GM18519 (cell line): ENCODE data around the gene RPL35A.
"Not testable (repeated sequence)": the region's sequence is repeated elsewhere in the genome, so short reads cannot be mapped to it uniquely, and the experiment has no call there.

Experiments
- ATAC-seq: cut with Tn5 transposase; IDR thresholded peaks from one replicate; pipeline ENCODE4 v1.9.1; 2021; ENCODE audit warnings: mild to moderate bottlenecking, moderate library complexity; ENCODE audit not compliant: unreplicated experiment, low FRiP score

Gene RPL35A

DNA sequence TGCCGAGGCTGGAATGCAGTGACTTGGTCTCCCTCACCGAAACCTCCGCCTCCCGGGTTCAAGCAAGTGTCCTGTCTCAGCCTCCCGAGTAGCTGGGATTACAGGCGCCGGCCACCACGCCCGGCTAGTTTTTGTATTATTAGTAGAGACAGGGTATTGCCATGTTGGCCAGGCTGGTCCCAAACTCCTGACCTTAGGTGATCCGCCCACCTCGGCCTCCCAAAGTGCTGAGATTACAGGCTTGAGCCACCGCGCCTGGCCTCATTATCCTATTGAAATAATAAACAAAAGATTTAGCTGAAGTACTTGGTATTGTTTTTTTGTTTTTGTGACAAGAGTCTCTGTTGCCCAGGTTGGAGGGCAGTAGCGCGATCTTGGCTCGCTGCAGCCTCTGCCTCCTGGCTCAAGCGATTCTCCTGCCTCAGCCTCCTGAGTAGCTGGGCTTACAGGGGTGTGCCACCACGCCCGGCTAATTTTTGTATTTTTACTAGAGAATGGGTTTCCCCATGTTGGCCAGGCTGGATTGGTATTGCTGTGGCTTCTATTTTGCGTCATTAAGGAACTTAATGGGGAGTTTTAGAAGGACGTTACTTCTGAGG is 1.5 kb downstream of the RPL35A start:
- no peak for ATAC-seq

DNA sequence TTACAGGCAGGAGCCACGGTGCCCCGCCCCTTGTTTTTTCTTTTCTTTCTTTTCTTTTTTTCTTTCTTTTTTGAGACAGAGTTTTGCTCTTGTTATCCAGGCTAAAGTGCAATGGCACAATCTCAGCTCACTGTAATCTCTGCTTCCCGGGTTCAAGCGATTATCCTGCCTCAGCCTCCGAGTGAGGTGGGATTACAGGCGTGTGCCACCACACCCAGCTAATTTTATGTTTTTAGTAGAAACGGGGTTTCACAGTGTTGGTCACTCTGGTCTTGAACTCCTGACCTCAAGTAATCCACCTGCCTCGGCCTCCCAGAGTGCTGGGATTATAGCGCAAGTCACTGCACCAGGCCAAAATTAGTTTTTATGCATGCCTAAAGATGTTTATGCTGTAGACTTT is 2.5 kb downstream of the RPL35A start:
- no peak for ATAC-seq

DNA sequence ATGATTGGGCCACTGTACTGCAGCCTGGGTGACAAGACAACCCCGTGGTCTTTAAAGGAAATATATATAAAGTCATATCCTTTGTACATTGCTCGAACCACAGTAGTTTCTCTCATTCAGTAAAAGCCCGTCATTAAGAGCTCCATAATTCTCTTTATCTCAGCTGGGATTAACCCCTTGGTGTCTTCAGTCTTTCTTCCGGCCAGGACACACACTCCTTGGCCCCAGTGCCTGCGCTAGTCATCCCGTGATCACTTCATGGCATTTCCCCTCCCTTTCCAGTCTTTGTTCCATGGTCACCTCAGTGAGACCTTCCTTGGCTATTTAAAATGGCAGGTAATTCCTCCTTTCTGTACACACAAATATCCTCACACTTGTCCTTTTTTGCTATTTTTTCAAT is 3.3 kb downstream of the RPL35A start:
- no peak for ATAC-seq

DNA sequence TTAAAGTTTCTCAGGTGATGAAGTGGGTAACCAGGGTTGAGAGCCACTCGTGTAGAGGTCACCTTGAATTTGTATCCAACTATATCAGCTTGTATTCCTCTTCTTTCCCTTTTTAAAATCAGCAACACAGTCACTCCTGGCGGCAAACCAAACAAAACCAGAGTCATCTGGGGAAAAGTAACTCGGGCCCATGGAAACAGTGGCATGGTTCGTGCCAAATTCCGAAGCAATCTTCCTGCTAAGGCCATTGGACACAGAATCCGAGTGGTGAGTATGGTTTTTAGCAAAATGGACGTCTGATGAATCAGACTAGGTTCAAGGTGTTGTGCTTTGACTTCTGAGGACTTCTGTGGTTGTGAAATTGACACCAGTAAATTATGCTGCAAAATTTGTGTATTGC is 3.9 kb downstream of the RPL35A start:
- no peak for ATAC-seq

DNA sequence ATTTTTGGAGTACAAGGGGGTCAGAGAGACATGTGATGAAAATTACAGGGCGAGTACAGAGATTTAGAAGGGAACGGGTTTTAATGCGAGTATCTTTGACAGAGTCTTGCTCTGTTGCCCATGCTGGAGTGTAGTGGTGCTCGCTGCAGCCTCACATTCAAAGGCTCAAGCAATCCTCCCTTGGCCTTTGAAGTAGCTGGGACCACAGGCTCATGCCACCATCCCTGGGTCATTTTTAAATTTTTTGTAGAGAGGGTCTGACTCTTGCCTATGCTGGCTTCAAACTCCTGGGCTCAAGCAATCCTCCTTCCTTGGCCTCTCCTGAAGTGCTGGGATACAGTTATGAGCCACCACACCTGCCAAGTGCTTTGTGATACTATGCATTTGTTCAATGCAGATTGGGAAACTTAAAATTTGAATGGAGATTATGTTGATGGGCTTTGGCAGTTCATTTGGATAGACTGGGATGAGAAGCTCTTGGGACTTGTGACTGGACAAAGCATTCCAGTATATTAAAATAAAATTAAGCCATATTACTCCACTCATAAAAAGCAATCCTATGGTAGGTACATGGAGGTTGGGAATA is 6.0 kb downstream of the RPL35A start:
- no peak for ATAC-seq

DNA sequence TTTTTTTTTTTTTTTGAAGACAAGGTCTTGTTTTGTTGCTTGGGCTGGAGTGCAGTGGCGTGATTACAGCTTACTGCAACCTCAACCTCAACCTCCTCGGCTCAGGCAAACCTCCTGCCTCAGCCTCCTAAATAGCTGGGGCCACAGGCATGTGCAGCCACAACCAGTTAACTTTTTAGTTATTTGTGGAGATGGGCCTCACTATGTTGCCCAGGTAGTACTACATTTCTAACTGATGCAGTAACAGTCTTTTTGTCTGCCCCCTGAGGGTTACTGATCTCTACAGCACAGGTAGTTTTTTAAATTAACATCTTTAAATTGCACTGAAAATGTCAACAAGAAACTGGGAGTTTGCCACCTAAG is 6.6 kb downstream of the RPL35A start:
- no peak for ATAC-seq

DNA sequence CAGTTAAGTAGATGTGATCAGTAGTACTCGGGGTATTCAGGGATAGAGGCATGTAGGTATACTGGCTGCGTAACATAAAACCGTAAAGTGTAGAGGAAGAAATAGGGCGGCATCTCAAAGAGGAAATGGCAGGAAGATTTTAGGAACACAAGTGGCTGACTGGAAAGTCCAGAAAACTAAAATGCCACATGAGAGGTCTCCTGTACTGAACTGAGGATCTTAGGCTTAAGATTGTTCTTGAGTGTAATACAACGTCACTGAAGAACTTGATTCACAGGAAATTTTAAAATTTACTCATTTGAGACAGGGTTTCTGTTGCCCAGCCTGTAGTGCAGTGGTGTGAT is 7.8 kb downstream of the RPL35A start:
- ATAC-seq, result no peak

DNA sequence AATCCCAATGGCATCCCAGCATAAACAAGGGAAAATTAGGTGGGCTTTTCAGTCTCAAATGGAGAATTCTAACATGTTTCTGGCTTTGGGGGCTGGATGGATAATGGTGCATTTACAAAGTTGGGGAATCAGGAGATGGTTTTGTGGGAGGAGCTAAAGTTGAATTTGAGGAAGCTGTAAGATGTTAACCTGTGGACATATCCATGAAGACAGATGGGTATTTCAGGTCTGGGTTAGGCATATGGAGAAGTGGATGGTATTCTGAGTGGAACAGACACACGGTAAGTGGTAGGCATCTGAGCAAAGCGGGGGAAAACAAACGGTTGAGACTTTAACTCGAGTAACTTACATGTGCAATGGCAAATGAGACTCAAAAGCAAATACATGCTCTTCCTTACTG is 8.4 kb downstream of the RPL35A start:
- ATAC-seq, result no peak

DNA sequence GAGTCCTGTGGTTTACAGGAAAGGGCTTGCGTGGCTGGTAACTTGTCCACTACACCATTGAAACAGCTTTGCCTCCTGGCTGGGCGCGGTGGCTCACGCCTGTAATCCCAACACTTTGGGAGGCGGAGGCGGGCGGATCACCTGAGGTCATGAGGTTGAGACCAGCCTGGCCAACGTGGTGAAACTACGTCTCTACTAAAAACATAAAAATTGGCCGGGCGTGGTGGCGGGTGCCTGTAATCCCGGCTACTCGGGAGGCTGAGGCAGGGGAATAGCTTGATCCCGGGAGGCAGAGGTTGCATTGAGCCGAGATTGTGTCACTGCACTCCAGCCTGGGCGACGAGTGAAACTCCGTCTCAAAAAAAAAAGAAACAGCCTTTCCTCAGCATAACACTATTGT is 8.9 kb downstream of the RPL35A start:
- not testable (repeated sequence) for ATAC-seq

DNA sequence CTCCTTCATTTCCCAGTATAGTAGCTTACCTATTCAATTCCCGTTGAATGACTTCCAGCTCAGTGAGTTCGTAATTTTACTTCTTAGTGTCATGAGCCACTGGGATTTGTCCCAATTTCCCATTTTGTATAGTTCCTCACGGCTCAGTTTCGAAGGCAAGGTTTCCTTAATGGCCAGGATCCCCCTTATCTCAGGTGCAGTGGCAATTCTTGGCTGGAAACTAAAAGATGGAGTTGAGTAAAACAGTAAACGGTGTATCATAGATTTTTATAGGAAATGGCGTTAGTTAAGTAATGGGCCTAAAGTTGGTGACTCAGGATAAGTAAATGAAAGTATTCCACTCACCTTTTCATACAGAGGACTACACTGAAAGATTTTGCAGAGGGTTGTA is 9.5 kb downstream of the RPL35A start:
- ATAC-seq, result no peak

DNA sequence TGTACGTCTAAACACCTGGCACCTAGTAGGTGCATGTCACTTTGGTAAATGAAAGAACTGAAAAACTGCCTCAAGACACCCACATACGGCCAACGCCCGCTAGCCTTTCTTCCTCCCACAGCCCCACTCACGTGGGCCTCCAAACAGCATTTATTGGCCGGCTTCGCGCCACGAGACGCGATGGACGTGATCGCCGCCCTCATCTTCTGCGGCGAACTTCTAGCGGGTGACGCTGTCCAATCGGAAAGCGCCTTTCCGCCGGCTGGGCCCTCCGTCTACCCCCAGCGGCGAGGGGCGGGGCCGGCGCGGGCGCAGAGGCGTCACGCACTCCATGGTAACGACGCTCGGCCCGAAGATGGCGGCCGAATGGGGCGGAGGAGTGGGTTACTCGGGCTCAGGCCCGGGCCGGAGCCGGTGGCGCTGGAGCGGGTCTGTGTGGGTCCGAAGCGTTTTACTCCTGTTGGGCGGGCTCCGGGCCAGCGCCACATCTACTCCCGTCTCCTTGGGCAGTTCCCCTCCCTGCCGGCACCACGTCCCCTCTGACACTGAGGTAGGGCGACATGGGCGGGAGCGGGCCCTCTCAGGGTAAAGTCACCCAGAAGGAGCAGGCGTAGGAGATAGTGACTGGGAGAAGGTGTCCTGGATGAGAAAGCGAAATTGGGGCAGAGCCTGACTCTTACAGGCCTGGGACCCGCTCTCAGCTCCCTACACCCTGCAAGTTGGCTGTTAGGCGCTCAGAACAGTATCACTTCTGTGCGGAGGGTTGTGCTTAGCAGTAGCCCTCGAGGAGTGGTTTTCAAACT is 10.1 kb downstream of the RPL35A start, which contains the start of gene LMLN:
Gene LMLN (plus strand): TSS at position 327 of the 803 bp plus-strand sequence. CDS start 29 bp downstream, at position 356.
- peak; percentile 94 for ATAC-seq

DNA sequence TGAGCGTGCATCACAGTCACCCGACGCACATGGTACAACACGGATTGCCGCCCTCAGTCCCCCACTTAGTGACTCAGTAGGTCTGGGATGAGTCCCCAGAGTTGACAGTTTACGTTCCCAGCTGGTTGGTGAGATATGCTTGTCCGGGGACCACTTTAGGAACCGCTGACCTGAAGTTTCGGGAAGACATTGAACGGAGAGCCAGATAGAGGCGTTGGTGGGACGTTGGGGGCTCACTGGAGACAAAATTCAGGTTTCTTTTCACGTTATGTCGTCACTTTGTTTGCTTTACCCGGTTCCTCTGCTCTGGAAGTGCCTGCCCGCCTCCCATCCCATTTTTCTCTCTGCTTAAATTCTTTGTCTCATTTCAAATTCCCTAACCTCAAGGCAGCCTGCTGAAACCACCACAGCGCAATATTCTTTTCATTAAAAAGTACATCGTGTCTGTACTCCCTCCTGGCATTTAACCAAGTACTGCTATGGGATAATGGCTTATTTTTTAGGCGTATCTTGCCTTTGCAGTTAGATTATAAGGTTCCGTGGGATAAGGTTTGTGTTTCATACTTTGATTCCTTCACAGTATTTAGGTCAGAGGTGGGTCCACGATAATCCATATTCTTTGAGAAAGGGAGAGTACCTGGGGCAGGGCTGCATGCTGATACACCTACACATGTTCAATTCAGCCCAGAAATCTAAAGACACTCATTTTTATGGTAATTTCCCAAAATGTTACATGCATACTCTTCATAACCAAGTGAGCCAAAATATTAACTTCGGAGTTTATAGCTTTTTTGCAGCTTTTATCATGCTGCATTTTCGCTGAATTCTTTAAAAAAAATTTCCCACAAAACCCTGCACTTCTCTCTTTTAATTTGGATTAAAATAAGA is 10.9 kb downstream of the RPL35A start:
- ATAC-seq, result no peak

DNA sequence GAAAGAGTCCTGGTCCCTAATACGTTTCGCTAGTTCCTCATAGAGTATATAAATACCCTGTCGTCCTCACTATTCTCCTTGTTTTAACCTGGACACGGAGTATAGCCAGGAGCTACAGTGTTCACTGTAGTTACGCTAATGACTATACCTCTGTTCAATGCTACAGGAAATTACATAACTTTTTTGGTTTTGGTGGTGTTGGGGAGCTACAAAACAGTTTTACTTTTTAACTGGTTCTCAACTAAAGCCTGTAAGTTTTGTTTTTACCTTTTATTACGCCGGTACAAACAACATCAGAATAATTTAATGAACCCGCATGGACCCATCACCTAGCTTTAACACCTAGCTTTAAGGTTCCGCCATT is 11.6 kb downstream of the RPL35A start:
- no peak for ATAC-seq

DNA sequence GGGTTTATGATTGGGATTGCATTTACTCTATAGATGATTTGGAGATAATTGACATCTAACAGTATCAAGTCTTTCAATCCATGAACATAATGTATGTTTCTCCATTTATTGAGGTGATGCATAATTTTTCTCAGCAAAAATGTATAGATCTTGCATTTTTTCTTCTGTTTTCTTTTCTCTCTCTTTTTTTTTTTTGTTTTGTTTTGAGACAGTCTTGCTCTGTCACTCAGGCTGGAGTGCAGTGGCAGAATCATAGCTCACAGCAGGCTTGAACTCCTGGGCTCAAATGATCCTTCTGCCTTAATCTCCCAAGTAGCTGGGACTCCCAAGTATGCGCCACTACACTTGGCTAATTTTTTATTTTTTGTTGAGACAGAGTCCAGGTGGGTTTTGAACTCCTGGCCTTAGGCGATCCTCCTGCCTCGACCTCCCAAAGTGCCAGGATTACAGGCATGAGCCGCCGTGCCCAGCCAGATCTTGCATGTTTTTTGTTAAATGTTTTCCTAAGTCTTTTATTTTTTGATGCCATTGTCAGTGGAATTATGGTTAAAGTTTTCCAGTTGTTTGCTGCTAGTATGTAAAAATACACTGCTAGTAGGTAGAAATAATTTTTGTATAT is 13.1 kb downstream of the RPL35A start:
- no peak for ATAC-seq

DNA sequence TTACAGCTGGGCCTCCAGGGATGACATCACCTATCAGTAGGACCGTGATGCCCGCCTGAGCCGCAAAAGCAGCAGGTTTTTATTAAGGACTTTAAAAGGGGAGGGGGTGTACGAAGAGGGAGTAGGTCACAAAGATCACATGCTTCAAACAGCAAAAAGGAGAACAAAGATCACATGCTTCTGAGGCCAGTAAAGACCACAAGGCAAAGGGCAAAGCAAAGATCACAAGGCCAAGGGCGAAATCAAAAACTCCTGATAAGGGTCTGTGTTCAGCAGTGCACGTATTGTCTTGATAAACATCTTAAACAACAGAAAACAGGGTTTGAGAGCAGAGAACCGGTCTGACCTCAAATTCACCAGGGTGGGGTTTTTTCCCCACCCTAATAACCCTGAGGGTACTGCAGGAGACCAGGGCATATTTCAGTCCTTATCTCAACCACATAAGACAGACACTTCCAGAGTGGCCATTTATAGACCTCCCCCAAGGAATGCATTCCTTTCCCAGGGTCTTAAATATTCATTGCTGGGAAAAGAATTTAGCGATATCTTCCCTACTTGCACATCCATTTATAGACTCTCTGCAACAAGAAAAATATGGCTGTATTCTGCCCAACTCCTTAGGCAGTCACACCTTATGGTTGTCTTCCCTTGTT is 17.5 kb downstream of the RPL35A start:
- ATAC-seq, result not testable (repeated sequence)

DNA sequence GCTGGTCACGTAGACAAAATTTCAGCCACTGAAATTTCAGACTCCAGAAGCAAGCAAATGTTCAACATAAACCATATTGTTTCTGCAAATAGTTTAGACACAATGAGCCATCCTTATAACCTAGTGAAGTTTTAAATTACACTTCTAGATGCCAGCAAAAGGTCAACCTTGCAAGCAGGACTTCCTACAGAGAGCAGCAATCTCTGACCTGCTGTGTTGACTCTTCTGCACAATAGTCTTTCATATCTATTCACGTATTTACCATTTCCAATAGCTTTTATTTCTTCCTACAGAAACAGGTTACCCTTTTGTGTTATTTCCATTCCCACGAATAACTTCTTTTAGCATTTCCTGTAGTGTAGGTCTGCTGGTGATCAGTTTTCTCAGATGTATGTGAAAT is 20.6 kb downstream of the RPL35A start:
- no peak for ATAC-seq

DNA sequence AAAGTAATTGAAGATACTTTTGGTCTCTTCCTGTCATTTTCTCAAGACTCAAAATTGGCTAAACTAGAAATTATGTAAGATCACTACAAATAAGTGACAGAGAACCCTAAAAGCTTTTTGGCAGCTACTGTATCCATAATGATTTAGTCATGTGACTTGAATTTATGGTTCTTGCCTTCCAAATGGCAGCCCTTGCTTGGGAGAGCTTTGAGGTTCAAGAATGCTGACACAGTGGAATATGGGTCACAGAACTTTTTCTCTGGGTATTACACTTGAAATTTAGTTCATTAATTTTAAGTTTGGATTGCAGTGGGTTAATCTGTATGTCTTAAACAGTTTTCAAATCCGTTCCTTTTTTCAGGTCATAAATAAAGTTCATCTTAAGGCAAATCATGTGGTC is 24.0 kb downstream of the RPL35A start:
- no peak for ATAC-seq

DNA sequence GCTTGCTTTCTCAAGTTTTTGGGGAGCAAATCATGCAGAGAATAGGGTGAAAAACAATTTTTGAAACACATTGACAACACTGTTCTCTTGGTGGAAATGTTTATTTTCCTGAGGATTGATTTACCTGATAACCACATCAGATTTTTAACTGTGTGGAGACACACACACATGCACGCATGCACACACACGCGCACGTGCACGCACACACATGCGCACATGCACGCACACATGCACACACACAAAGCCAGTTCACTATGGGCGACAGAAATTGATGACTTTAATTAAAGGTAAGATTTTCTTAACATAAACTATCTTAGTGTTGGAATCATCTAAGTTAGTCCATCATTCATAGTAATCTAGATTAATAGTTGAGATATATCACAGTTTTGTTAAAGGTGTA is 25.3 kb downstream of the RPL35A start:
- ATAC-seq, result no peak

DNA sequence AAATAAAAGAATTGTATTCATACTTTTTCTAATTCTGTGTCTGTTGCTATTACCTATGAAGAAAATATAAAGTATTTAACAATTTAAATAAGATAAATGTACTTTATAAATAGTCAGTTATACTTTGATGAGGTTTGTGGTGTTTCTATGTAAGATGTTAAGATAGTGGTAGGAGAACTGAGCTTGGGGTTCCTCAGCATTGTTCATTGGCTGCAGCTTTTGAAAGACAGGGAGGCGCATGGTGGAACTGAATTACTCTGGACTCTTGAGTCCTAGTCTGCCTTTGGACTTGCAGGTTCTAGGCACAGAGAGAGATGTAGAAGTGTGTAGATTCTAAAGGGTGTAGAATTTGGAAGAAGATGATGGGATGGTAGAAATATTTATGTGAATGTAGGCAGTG is 33.1 kb downstream of the RPL35A start:
- no peak for ATAC-seq

DNA sequence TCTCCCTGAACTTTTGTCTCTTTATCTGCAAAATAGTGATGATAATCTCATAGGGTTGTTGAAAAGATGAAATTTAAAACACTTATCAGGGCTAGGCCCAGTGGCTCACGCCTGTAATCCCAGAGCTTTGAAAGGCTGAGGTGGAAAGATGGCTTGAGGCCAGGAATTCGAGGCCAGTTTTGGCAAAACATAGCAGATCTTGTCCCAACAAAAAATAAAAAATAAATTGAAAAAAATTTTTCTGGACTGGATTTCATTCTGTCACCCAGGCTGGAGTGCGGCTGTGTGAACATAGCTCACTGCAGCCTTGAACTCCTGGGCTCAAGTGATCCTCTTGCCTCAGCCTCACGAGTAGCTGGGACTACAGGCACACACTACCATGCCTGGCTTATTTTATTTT is 39.7 kb downstream of the RPL35A start:
- ATAC-seq, result no peak
